HG03064 (cell line): ENCODE data around the gene UBA7.

Experiments
- ATAC-seq: cut with Tn5 transposase; IDR thresholded peaks from one replicate; pipeline ENCODE4 v1.9.1; 2021; ENCODE audit warnings: low read depth; ENCODE audit not compliant: unreplicated experiment

The UBA7 gene

DNA sequence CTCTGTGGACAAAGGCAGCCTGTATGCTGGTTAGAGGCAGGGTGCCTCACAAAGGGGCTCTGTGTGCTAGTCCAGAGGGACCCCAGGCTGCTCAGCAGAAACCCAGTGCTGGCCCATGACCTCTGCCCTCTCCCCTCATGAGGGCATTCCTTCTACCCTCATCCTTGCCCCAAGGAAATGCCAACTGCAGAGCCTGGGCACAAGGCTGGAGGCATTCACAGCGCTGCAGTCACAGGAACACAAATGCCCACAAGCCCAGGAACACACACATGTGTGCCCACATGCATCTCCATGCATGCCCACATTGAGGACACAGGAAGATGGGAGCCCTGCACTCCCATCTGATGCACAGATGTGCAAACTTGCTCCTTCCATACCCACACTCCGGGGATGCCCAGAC lies 6.9 kb downstream of the UBA7 start:
- ATAC-seq: no peak

DNA sequence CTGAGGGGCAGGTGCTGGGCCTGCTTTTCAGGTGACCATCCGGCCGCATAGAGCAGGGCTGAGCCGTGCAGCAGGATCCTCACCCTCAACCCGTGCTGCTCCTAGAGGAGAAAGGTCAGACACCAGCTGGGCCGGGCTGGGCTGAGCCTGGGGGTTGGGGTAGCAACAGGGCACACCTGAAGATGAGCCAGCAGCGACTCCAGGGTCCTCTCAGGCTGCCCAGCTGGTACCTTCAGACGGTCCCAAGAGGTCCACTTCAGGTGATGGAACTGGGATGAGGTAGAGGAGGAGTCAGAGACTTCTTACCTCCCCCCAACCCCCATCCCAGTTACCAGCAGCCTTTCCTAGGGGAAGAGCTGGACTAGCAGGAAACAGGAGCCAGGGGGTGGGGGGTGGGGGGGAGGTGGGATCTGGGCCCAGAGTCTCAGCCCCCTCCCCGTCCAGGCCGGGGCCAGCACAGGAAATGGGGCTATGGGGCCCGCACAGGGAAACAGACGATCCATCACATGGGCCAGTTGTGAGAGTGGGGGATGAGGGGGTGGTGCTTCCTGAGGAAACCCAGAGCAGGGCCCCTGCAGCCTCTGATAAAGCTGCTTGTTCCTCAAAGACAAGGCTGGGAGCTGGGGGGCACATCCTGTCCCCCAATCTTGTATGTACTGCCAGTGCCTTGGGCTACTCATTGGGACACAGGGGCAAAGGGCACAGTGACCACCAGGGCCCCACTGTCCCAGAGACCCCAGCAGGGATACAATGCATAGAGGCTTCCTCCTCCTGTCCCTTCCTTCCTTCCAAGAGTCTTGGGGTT lies 7.7 kb downstream of the UBA7 start:
- no peak for ATAC-seq

DNA sequence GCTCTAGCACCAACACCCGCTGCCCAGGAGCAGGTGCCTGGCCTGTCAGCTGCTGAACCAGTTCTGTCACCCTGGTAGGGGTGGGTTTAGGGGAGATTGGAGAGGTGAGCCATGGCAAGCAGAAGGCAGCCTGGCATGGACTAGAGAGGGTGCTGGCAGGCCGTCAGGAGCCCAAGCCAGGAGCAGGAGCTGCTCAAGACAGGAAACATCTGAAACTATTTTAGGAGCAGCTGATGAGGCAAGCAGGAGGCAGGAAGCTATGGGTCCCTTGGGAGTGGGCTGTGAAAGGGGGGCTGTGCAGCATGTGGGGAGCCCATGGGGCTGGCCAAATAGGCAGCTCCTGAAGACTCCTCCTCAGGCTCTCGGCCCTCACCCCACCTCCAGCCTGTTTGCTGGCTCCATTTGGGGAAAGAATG lies 8.4 kb downstream of the UBA7 start:
- no peak for ATAC-seq

- no peak for ATAC-seq
These were observed 9.4 kb downstream of the UBA7 start for GRCh38 chr3:49804141-49805041.

- ATAC-seq: no peak
These were observed 10.2 kb downstream of the UBA7 start for GRCh38 chr3:49803465-49804140.

DNA sequence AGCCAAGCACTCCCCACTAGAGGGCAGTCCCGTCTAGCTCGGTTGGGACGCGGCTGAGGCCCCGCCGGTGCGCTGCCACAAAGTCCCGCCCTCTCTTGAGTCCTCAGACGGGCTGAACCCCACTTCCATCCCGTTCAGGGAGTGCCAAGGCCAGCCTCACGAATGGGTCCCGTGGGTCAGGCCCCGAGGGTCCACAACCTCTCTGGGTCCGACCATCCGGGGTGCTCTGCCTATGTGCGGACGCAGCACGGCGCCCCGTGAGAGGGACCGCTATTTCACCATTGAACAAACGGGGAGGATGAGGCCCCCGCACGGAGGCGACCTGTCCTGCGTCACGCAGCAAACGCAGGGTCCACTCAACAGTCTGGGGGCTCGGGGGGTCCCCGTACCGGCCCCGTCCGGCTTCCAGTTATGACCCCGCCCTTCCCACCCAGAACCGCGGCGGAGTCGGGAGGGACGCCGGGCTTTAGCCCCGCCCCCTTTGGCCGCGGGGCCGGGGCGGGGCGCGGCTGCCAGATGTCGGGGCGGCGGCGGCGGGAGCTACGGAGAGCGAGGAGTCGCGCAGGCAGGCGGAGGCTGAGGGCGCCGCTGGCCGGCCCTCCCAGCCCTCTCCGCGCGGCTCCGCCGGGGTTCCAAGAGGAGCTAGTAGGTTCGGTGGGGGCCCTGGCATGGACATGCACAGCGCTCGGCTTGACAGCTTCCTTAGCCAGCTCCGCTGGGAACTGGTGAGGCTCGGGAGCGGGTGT lies 10.9 kb downstream of the UBA7 start, which contains the start of gene INKA1:
INKA1 (plus strand) TSS at position 543 of the 746 bp plus-strand sequence; CDS start at position 675, 132 bp downstream.
- peak; percentile 50 for ATAC-seq

- no peak for ATAC-seq
These were observed 12.6 kb downstream of the UBA7 start for GRCh38 chr3:49801160-49801559.

DNA sequence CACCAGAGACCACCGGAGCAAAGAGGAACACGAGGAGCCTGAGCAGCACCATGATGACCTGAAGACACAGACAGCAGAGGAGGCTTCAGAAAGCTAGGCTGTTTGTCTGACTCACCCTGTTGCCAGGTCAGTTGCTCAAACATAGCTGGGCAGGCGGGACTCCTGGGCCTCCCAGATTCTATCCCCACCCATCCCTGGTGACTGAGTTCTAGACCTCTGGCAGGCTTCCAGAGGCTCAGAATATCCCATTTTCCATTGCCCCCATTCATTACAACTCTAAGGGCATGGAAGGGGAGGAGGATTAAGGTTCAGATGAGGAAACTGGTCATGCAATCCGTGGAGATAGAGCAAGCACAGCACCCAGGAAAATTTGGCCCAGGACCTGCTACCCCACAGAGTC lies 14.0 kb downstream of the UBA7 start, which contains the start of gene CDHR4:
CDHR4 (minus strand) TSS at position 113 of the 400 bp plus-strand sequence; CDS start at position 52, 61 bp downstream.
- no peak for ATAC-seq

DNA sequence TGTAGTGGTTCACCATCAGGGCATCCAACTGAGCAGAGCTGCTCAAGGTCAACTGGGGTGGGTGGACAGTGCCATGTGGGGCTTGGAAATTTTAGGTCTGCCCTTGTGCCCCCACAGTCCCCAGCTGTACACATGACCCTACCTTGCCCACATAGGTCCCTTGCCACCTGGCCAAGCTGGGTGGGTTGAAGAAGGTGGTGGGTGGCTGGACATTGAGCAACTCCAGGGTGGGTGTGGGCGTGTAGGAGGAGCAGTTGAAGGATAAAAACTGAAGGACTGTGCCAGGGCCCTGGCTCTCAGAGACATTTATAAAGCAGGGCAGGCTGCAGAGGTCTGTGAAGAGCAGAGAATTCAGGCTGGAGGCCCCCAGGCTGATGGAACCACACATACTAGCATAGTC lies 14.6 kb downstream of the UBA7 start:
- no peak for ATAC-seq

DNA sequence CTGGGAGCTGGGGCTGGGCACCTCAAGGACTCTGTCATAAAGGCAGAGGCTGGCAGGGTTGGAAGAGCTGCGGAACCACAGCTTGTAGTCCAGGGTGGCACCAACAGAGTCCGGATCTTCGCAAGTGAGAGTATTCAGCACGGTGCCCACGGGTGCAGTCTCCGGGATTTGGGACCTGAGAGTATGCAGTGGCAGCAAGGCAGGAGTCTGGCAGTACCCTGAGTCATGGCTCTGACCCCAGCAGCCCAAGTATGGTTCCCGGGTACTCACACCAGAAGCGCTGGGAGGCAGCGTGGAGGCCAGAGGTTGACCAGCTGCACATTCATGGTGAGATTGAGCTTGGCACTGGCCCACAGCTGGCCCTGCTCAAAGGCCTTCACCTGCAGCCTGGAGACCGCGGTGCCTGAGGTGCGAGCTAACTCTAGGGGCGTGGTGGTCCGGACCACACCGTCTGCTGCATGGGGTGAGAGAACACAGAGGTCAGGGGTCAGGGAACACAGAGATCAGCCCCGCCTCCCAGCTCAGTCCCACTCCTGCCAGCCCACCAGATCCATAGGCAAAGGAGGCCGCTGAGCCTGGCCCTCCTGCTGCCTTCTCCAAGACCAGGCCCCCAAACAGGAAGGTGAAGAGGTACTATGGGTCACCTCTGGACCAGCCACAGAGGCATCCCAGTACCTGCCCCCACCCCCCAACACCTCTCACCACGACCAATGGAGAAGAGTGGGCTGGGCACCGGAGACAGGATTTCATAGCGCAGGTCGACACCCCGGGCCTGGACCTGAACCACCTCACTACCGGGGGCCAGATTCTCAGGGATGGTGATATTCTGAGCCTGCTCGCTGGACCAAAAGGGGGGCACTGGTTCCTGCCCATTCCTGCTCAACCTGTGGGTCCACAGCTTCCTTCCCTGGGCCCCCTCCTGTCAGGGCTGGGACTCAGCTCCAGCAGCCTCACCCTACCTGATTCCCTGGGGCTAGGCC lies 18.5 kb downstream of the UBA7 start:
- ATAC-seq: no peak

- ATAC-seq: no peak
These were observed 19.3 kb downstream of the UBA7 start for GRCh38 chr3:49794431-49794830.

GRCh38 chr3:49793486-49794085 lies 20.2 kb downstream of the UBA7 start:
- ATAC-seq: no peak

GRCh38 chr3:49792371-49793150 lies 21.2 kb downstream of the UBA7 start:
- ATAC-seq: no peak

DNA sequence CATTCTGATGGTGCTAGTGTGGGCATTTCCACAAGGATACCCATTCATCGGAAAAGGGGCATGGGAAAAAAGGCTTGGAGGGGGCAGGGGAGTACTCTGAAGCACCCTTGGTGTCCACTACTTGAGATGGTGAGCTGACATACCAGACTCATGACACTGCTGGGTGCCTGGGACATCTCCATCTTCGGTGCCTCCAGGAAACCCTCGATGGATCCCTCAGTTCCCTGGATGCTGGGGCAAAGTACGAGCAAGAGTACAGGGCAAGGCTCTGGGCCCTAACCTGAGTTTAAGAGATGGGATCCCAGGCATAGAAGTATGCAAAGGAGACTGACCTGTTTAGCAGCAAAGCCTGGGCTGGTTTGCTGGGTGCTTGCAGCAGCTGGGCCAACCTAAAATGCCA lies 22.2 kb downstream of the UBA7 start:
- no peak for ATAC-seq

DNA sequence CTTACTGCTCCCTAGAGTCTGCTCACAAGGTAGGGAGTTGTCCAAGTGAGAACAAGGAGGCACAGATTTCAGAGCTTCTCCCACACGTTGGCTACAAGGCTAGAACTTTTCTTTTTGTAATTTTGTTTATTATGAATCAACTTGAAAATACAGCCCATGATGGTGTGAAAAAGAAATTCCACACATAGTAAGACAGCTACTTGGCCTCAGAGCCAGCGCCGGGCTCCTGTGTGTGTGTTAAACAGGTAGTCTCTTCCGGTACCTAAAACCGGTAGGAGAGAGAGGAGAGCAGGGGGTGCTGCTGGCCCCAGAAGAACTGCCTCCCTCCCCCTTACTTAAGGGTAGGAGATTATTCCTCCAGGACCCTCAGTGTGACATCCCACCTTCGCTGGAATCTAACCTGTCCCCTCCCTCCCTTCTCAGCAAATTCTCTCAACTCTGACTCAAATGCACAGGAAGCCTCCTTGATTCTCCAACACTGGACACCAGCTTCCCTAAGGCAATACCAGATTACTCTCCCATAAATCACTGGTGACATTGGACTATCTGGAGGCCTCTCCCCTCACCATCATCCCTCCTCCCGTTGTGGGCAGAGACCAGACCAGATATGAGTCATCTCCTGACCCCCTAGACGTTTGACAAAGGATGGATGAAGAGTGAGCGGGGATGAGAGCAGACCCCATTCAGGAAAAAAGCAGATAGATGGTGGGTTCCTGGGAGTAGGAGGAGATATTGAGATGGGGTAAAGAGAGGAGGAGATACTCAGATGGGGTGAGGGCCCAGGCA lies 22.9 kb downstream of the UBA7 start:
- ATAC-seq: no peak

DNA sequence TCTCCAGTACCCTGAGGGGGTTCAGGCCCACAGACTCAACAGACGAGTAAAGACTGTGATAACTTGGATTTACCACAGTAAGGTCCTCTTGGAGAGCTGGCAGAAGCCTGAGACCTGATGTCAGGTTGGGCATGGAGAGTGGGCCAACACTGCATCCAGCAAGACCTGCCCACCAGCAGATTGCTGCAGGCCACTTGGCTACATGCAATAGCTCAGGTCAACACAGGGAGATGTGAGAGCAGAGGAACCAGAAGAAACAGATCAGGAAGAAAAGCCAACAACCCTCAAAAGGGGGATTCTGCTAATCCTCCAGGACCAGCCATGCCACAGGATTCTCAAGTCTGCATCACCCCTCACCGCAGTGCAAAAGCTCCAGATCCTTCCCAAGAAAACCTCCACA lies 25.7 kb downstream of the UBA7 start:
- no peak for ATAC-seq

- ATAC-seq: no peak
These were observed 26.2 kb downstream of the UBA7 start for GRCh38 chr3:49787536-49787935.
